HepG2 (cell line): Measurements from ENCODE around the gene EIF3L. TPM values are rescaled to one million over a fixed set of nuclear protein-coding genes. Genes with fewer than 3 reads are reported as not detected.

ENCODE experiments used
- CBFB ChIP-seq: sonication (generic); formaldehyde crosslinking; IDR thresholded peaks from 2 replicates; pipeline ENCODE4 v1.4.0; 2020; ENCODE audit warnings: missing genetic modification reagents
- DR1 ChIP-seq: sonication (generic); formaldehyde crosslinking; IDR thresholded peaks from 2 replicates; pipeline ENCODE4 v1.8.0; 2021; ENCODE audit warnings: mild to moderate bottlenecking, missing genetic modification reagents, inconsistent platforms
- ISL2 ChIP-seq: sonication (generic); formaldehyde crosslinking; IDR thresholded peaks from 2 replicates; pipeline ENCODE4 v1.5.0; 2020; ENCODE audit warnings: missing genetic modification reagents
- ONECUT2 ChIP-seq: sonication (generic); formaldehyde crosslinking; IDR thresholded peaks from 2 replicates; pipeline ENCODE4 v1.4.0; 2020; ENCODE audit warnings: missing genetic modification reagents
- PCBP1 ChIP-seq: fragments of 200-400 bp; formaldehyde crosslinking; IDR thresholded peaks from 2 replicates; pipeline ENCODE4 v1.6.1; 2017; ENCODE audit warnings: mild to moderate bottlenecking, low read depth, low read length, borderline replicate concordance
- ZFP1 ChIP-seq: IDR thresholded peaks from 2 replicates; pipeline ENCODE4 v1.6.1; 2016
- ZFP82 ChIP-seq: sonication (generic); formaldehyde crosslinking; IDR thresholded peaks from 2 replicates; pipeline ENCODE4 v1.5.1; 2020; ENCODE audit warnings: mild to moderate bottlenecking, missing genetic modification reagents, borderline replicate concordance
- ZNF441 ChIP-seq: sonication (generic); formaldehyde crosslinking; IDR thresholded peaks from 2 replicates; pipeline ENCODE4 v1.7.0; 2021; ENCODE audit warnings: missing genetic modification reagents, borderline replicate concordance
- ZNF674 ChIP-seq: sonication (generic); formaldehyde crosslinking; IDR thresholded peaks from 2 replicates; pipeline ENCODE4 v1.5.0; 2020; ENCODE audit warnings: low read depth, mild to moderate bottlenecking, missing genetic modification reagents
- polyA plus RNA-seq, 8 experiments: library from polyadenylated mRNA; depleted of rRNA in 3 of 8; stranded (reverse) in 7 of 8; unstranded in 1 of 8; fragments of >200 nt; fragmentation: Illumina TruSeq in 4 of 8; extraction: Trizol in 4 of 8; gene quantifications; 2 replicates each; pipeline versions ENCODE4 v1.2.1 to v1.2.3, GENCODE V29; 2011 to 2016; ENCODE audit warnings: low read depth in 4 of 8, missing spikeins in 1 of 8, mixed read lengths in 1 of 8; ENCODE audit not compliant: insufficient read depth in 1 of 8
- total RNA-seq, 5 experiments: library from RNA; depleted of rRNA; stranded (reverse); fragments of >200 nt; fragmentation: Illumina TruSeq; extraction: Trizol; gene quantifications; 2 replicates each; pipeline ENCODE4 v1.2.3, GENCODE V29; 2016; ENCODE audit warnings: low read depth in 1 of 5
- TF ChIP-seq, protein P1 (sequence below): IDR thresholded peaks from 2 replicates; pipeline ENCODE4 v1.6.1; 2016; ENCODE audit warnings: missing biosample characterization, missing genetic modification reagents, low read depth
- TF ChIP-seq, protein P2 (sequence below): sonication (generic); formaldehyde crosslinking; IDR thresholded peaks from 2 replicates; pipeline ENCODE4 v1.4.0; 2020; ENCODE audit warnings: mild to moderate bottlenecking, missing genetic modification reagents
- TF ChIP-seq, protein P3 (sequence below), 2 experiments: sonication (generic) in 1 of 2; formaldehyde crosslinking in 1 of 2; IDR thresholded peaks; 2 replicates each; pipeline versions ENCODE4 v1.6.1 to v1.9.0; 2014 to 2022; ENCODE audit warnings: antibody characterized with exemption in 1 of 2, borderline replicate concordance in 1 of 2, inconsistent platforms in 1 of 2, low read depth in 1 of 2, missing genetic modification reagents in 1 of 2

EIF3L gene
- total and polyA plus RNA-seq, 2 of the 13 experiments (the other 11 are each of a cell fraction or from before 2014, with no cell fraction given): 514 to 793 TPM

DNA sequence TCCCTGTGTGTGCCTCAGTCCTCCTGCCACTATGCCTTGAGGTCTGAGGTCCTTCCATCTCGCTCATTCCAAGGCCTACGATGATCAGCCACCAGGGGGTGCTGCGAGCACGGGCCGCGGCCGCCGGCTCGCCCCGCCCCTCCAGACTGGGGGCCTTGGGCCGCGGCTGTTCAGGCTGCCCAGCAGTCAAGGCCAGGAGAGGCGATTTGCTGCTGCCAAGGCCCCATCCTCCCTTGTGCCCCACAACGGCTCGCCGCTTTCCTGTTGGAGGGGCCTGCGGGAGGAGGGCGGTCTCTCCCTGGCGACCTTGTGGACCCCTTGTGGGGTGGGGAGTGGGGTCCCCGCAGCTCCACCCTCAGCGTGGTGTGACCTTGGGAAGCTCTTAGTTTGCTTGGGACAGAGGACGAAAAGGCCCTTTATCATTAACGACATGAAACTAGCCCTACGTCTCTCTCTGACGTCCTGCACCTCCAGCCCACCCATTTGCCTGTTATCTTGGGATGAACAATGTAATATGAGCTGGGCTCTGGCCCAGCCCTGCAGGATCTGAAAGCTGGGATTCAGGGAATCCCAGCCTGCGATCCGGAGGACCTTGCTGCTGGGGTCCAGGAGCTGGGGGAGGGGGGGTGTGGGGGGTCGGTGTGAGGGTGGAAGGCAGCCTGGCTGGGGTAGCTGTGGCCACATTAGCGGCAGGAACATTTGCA is 31.4 kb upstream of the EIF3L start (continued):
- TF ChIP-seq ISL2 (CRISPR knock-in tag) (peak; percentile 65; the same call in 1 of the 2 replicates), ZFP1 (CRISPR knock-in tag) (0 out of 2 replicates have a peak, but pooled peaks have one; percentile 67), PCBP1 (no peak), ONECUT2 (CRISPR knock-in tag) (no peak), ZNF674 (CRISPR knock-in tag) (no peak), DR1 (CRISPR knock-in tag) (no peak), ZFP82 (peak; percentile 46; the same call in 1 of the 2 replicates), CBFB (CRISPR knock-in tag) (peak; percentile 80), ZNF441 (CRISPR knock-in tag) (peak; percentile 41; the same call in 1 of the 2 replicates)
- TF ChIP-seq, protein P1, sequence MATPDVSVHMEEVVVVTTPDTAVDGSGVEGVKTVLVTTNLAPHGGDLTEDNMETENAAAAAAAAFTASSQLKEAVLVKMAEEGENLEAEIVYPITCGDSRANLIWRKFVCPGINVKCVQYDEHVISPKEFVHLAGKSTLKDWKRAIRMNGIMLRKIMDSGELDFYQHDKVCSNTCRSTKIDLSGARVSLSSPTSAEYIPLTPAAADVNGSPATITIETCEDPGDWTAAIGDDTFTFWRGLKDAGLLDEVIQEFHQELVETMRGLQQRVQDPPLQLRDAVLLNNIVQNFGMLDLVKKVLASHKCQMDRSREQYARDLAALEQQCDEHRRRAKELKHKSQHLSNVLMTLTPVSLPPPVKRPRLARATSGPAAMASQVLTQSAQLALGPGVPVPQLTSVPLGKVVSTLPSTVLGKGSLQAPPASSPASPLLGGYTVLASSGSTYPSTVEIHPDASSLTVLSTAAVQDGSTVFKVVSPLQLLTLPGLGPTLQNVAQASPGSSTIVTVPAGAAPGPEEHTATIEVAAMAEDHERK (CRISPR knock-in tag): peak; percentile 39; the same call in 1 of the 2 replicates
- TF ChIP-seq, protein P2, sequence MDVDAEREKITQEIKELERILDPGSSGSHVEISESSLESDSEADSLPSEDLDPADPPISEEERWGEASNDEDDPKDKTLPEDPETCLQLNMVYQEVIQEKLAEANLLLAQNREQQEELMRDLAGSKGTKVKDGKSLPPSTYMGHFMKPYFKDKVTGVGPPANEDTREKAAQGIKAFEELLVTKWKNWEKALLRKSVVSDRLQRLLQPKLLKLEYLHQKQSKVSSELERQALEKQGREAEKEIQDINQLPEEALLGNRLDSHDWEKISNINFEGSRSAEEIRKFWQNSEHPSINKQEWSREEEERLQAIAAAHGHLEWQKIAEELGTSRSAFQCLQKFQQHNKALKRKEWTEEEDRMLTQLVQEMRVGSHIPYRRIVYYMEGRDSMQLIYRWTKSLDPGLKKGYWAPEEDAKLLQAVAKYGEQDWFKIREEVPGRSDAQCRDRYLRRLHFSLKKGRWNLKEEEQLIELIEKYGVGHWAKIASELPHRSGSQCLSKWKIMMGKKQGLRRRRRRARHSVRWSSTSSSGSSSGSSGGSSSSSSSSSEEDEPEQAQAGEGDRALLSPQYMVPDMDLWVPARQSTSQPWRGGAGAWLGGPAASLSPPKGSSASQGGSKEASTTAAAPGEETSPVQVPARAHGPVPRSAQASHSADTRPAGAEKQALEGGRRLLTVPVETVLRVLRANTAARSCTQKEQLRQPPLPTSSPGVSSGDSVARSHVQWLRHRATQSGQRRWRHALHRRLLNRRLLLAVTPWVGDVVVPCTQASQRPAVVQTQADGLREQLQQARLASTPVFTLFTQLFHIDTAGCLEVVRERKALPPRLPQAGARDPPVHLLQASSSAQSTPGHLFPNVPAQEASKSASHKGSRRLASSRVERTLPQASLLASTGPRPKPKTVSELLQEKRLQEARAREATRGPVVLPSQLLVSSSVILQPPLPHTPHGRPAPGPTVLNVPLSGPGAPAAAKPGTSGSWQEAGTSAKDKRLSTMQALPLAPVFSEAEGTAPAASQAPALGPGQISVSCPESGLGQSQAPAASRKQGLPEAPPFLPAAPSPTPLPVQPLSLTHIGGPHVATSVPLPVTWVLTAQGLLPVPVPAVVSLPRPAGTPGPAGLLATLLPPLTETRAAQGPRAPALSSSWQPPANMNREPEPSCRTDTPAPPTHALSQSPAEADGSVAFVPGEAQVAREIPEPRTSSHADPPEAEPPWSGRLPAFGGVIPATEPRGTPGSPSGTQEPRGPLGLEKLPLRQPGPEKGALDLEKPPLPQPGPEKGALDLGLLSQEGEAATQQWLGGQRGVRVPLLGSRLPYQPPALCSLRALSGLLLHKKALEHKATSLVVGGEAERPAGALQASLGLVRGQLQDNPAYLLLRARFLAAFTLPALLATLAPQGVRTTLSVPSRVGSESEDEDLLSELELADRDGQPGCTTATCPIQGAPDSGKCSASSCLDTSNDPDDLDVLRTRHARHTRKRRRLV: no peak
- TF ChIP-seq, protein P3, sequence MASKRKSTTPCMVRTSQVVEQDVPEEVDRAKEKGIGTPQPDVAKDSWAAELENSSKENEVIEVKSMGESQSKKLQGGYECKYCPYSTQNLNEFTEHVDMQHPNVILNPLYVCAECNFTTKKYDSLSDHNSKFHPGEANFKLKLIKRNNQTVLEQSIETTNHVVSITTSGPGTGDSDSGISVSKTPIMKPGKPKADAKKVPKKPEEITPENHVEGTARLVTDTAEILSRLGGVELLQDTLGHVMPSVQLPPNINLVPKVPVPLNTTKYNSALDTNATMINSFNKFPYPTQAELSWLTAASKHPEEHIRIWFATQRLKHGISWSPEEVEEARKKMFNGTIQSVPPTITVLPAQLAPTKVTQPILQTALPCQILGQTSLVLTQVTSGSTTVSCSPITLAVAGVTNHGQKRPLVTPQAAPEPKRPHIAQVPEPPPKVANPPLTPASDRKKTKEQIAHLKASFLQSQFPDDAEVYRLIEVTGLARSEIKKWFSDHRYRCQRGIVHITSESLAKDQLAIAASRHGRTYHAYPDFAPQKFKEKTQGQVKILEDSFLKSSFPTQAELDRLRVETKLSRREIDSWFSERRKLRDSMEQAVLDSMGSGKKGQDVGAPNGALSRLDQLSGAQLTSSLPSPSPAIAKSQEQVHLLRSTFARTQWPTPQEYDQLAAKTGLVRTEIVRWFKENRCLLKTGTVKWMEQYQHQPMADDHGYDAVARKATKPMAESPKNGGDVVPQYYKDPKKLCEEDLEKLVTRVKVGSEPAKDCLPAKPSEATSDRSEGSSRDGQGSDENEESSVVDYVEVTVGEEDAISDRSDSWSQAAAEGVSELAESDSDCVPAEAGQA (IDR thresholded peaks at IDR 0.05; ENCODE audit: low read depth): peak; percentile 32; the same call in 1 of the 2 replicates
- TF ChIP-seq, protein P3 (CRISPR knock-in tag; IDR thresholded peaks at IDR 0.05; ENCODE audit: borderline replicate concordance): no peak
